ENCODE results near the gene ANKRD13D.
"Not testable (repeated sequence)": the region's sequence is repeated elsewhere in the genome, so short reads cannot be mapped to it uniquely, and the experiment has no call there.

Gene ANKRD13D

GRCh38 chr11:67307545-67308001 lies 18.5 kb downstream of the ANKRD13D start:
- DNase-seq: no peak

DNA sequence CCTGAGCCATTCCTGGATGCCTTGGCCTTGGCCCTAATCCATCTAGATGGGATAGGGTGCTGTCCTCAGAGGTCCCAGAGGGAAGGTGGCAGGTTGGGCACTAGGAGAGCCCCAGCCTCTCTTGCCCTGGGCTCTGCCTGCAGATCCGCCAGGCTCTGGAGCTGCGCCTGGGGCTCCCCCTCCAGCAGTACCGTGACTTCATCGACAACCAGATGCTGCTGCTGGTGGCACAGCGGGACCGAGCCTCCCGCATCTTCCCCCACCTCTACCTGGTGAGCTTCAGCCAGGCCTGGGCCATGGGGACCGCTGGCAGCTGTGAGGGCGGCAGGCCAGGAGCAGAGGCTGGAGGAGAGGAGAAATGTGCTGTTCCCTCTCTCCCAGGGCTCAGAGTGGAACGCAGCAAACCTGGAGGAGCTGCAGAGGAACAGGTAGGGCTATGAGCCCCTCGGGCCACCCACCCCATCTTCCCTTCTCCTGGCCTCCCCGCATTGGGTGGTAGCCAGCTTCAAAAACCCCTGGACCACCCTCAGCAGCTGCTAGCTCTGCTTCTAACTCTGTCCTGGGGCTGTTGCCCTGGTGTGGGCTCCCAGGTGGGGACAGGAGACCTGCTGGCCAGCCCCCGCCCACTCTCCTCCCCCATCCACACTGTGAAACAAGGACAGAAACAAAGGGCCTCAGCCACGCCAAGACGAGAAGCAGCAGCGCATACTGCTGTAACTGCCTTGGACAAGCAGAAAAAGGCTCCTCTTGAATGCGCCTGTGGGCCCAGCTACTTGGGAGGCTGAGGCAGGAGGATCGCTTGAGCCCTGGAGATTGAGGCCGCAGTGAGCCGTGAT lies 19.1 kb downstream of the ANKRD13D start:
- no peak for DNase-seq

DNA sequence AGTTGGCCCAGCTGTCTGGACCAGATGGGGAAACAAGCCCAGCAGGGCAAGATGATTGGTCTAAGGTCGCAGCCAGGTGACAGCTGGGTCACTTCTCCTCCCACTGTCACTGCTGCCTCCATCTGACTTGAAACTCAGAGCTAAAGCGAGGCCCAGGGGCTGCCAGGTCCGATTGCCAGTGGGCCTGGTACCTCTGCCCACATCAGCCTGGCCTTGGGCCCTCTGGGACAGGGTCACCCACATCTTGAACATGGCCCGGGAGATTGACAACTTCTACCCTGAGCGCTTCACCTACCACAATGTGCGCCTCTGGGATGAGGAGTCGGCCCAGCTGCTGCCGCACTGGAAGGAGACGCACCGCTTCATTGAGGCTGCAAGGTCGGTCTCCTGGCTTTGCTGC lies 20.1 kb downstream of the ANKRD13D start:
- DNase-seq: no peak

GRCh38 chr11:67309661-67310061 lies 20.6 kb downstream of the ANKRD13D start:
- no peak for DNase-seq

DNA sequence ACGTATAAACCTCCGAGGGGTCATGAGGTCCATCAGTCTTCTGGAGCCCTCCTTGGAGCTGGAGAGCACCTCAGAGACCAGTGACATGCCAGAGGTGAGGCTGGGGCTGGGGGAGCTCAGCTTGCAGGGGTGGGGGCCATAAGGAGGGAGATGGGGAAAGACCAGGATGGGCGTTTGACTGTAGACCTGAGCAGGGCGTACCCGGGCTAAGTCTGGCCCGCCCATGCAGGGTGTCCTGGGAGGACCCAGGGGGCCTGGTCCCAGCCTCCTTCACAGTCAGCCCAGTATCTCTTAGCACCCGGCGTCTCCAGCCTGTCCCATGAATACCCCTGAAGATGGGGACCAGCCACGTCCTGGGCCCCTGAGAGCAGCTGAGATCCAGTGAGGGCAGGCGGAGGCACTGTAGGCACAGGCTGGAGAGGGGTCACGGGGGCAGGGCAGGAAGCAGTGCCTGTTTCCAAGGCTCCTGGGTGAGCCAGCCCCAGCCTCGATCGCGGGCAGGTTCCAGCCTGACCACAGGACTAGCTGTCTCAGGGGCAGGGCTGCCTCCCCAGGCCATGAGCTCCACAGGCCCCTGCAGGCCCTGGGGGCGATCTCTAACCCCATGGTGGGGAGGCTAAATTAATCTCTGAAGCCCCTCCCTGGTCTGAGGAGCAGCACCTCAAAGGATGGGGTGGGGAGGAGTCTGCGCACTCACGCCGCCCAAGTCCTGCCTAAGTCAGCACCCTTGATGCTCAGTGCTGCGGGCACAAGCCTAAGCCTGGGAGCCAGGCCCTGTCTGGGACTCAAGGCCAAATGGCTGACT lies 21.3 kb downstream of the ANKRD13D start:
- DNase-seq: no peak

GRCh38 chr11:67311051-67311555 lies 22.0 kb downstream of the ANKRD13D start:
- DNase-seq: no peak

- DNase-seq: no peak
Observed at GRCh38 chr11:67311556-67312082, 22.5 kb downstream of the ANKRD13D start.

DNA sequence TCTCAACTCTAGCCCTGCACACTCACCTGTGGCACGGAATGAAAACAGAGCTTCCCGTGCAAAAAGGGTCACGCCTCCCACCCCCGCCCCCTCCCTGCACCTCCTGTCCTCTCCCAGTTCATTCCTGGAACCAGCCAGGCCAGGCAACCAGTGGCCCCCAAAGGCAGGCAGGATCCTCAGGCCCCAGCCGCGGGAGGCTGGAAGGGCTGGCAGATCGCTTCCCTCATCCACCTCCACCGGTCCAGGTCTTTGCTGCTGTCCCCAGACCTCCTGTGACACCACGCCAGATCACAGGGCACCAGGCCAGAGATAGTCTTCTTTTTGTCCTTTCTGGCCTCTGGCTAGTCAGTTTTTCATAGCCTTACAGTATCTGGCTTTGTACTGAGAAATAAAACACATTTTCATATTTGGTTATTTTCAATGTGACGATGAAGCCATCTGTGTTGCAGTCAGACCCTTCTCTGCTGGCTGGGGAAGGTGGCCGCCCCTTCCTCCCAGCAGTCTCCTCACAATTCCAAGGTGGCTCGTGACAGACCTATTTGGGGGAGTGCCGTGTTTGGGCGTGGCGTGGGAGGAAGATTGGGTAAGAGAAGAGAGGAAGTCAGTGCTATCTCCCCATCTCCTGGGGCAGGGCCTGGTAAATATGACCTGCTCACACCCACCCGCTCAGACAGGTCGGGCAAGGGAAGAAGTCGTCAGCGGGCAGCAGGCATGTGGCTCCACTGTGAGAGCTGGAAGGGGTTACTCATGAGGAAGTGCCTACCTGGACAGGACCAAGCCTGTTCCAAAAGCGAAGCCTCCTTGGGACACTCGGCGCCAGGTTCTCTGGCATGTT lies 23.3 kb downstream of the ANKRD13D start:
- DNase-seq: no peak

GRCh38 chr11:67313125-67313890 lies 24.2 kb downstream of the ANKRD13D start:
- DNase-seq: no peak

DNA sequence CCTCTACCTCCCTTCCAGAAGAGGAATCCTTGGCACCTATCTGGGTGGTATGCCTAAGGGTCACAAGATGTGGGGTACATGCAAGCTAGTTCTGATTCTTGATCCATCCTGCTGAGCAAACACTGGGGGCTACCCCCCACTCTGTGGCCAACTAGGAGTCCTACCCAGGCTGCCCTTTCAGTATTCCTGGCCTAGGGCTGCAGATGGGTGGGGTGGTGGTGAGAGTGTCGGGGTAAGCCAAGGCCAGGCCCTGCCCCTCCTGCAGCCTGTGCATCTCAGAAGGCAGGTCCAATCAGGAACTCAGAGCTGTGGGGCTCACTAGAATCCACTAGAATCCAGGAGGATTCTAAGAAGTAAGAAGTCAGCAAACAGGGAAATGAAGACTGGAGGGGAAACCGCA lies 25.1 kb downstream of the ANKRD13D start:
- no peak for DNase-seq

DNA sequence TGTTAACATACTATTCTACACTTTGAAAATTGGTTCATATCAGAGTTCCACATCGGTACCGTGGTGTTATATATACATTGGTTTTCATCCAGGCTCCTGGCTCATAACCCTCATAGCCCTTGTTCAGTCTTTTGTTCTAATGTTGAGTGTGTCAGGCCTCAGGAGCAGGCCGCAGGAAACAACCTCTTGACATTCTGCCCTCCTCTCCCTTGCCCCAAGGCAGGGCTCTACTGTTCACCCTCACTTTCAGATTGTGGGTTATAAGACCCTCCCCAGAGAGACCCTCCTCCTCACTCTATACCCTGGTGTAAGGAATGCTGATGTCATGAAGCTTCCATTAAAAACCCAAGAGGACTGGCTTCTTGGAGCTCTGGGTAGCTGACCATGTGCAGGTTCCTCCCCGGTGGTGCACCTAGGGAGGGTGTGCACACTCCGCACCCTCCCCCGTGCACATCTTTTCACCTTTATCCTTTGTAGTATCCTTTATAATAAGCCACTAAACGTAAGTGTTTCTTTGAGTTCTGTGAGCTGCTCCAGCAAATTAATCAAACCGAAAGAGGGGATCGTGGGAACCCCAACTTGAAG lies 26.3 kb downstream of the ANKRD13D start:
- no peak for DNase-seq

- DNase-seq: no peak
Observed at GRCh38 chr11:67316882-67317204, 27.7 kb downstream of the ANKRD13D start.

- DNase-seq: peak; percentile 96
Observed at GRCh38 chr11:67317205-67317887, 28.2 kb downstream of the ANKRD13D start.

DNA sequence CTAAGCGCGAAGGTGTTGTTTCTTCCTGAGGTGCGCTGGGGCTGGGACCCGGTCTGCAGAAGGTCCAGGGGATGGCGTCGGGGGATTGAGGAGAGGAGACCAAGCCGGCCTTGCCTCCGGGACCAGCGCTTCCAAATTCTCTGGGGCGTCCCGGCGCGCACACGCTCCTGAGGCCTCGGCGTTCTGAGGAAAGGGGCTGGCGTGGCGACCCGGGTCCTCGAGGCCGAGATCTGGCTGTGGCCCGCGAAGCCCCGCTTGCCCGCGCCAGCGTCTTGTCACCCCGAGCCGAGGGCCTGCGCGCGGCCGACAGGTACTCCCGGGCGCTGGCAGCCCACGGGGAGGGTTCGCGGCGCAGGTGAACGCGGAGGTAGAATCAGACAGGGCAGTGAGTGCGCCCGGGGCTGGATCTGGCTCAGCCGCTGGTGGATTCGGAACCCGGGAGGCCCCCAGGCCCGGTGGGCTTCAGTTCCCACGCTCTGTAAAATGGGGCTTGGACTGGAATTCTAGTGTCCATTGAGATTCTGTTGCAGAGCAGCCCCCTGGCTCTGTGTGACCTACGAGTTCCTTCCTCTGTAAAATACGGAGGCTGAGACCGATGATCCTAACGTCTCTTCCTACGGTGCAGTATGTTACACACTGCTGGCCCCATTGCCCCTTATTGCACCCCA lies 28.9 kb downstream of the ANKRD13D start:
- peak; percentile 43 for DNase-seq

DNA sequence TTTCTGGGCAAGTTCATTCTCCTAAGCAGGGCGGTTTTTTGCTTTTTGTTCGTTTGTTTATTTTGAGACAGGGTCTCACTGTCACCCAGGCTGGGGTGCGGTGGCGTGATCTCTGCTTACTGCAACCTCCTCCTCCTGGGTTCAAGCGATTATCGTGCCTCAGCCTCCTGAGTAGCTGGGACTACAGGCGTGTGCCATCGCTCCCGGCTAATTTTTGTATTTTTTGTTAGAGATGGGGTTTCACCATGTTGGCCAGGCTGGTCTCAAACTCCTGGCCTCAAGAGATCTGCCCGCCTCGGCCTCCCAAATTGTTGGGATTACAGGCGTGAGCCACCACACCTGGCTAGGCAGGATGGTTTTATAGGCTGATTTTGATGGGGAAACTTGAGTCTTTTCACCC lies 29.8 kb downstream of the ANKRD13D start:
- not testable (repeated sequence) for DNase-seq

DNA sequence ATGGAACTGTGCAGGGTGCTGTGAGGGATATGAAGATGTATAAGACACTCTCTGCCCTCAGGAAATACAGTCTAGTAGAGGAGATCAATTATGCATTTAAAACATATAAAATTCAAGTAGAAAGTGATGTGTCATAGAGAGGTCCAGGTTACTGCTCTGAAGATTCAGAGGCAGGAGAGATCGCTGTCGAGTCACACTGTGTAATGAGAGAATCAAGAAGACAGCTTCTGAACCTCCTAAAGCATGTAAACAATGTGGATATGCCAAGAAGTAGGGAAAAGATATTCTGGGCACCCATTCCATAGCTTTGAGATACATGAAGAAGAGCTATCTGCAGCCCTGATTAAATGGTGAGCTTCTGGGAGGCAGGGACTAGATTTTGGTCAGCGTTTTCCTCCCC lies 30.9 kb downstream of the ANKRD13D start:
- no peak for DNase-seq

DNA sequence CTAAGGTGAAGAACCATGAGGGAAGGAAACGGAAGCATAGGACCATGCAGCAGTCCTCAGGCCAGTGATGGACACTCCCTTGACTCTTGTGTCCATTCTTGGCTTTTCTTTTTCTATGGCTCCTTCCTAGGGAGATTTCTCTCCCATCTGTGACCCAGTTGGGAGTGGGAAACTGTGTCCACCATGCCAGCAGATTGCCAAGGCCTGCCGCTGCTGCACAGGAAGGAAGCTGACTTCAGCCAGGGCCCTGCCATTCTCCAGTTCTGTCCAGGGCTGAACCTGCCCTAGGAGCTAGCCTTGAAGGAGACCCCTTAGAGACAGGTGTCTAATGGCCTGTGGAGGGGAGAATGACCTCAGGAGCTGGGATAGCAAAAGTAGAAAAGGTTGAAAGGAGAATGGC lies 31.6 kb downstream of the ANKRD13D start:
- no peak for DNase-seq

GRCh38 chr11:67321313-67321871 lies 32.3 kb downstream of the ANKRD13D start:
- DNase-seq: no peak

- DNase-seq: no peak
Observed at GRCh38 chr11:67322049-67322448, 32.9 kb downstream of the ANKRD13D start.

- DNase-seq: no peak
Observed at GRCh38 chr11:67323526-67323925, 34.4 kb downstream of the ANKRD13D start.
